HG03432 (cell line): ENCODE measurements around the gene MAN2B2.
"Not testable (repeated sequence)": the region's sequence is repeated elsewhere in the genome, so short reads cannot be mapped to it uniquely, and the experiment has no call there.

ENCODE experiments used
- ATAC-seq: cut with Tn5 transposase; IDR thresholded peaks from one replicate; pipeline ENCODE4 v1.9.1; 2021; ENCODE audit warnings: mild to moderate bottlenecking, moderate library complexity; ENCODE audit not compliant: unreplicated experiment

Gene MAN2B2

GRCh38 chr4:6663596-6664393 is 88.8 kb downstream of the MAN2B2 start:
- no peak for ATAC-seq

GRCh38 chr4:6665320-6665654 is 90.3 kb downstream of the MAN2B2 start:
- ATAC-seq = no peak

GRCh38 chr4:6668391-6668790 is 93.4 kb downstream of the MAN2B2 start:
- ATAC-seq = no peak

- ATAC-seq = no peak
These were observed 96.7 kb downstream of the MAN2B2 start for GRCh38 chr4:6671648-6672047.

GRCh38 chr4:6672131-6672530 is 97.1 kb downstream of the MAN2B2 start:
- ATAC-seq = no peak

GRCh38 chr4:6672541-6673190 is 97.7 kb downstream of the MAN2B2 start:
- not testable (repeated sequence) for ATAC-seq
